ENCODE data around the gene RNF44. TPM values are rescaled to one million over a fixed set of nuclear protein-coding genes. Genes with fewer than 3 reads are reported as not detected.

The RNF44 gene
- total and polyA plus RNA-seq, 4 donors = 15.3 to 40.5 (median 25.5) TPM

GRCh38 chr5:176549871-176550270 lies 12.7 kb upstream of the RNF44 start:
- ATAC-seq (ENCODE audit: insufficient read depth, low FRiP score) (no peak), DNase-seq (no peak)
- no peaks in the 10 kb centered on the region for H3K36me3 ChIP-seq (ENCODE audit: control insufficient read depth in 4 of 4, insufficient read depth in 4 of 4, low read length in 4 of 4)
- no peaks in the 10 kb centered on the region for H3K27me3 ChIP-seq (ENCODE audit: control insufficient read depth in 3 of 3, insufficient read depth in 3 of 3, low read length in 2 of 3)
- H3K4me1 ChIP-seq (ENCODE audit: control insufficient read depth in 5 of 5, insufficient read depth in 5 of 5, low read length in 5 of 5) = peaks cover 0 to 3% (median 0%) of the 10 kb centered on the region in 5 donors
- no peaks in the 10 kb centered on the region for H3K9me3 ChIP-seq (ENCODE audit: control insufficient read depth in 4 of 4, insufficient read depth in 3 of 4, low read length in 3 of 4)
- no peak for TF ChIP-seq CTCF (IDR thresholded peaks at IDR 0.05; ENCODE audit: control extremely low read depth, extremely low read depth)
- no peak overlapping the region for H3K27ac ChIP-seq (ENCODE audit: low read depth in 1 of 2, low read length in 1 of 2)
- 83 to 88% methylated on average over 7 of the region's 7 CpGs for WGBS, 2 donors
- no peak overlapping the region for H3K9ac ChIP-seq (ENCODE audit: insufficient read depth in 1 of 2, low read length in 2 of 2)
- H3K4me3 ChIP-seq = no peak overlapping the region

- WGBS, 2 donors = 70 to 72% methylated on average over 18 of the region's 18 CpGs
- Histone ChIP-seq H3K9ac (ENCODE audit: insufficient read depth in 1 of 2, low read length in 2 of 2) (no peak within 1 kb of the TSS), H3K9me3 (ENCODE audit: control insufficient read depth in 4 of 4, insufficient read depth in 3 of 4, low read length in 3 of 4) (no peaks in the 10 kb centered on the region), H3K4me3 (no peak within 1 kb of the TSS), H3K4me1 (ENCODE audit: control insufficient read depth in 5 of 5, insufficient read depth in 5 of 5, low read length in 5 of 5) (peaks cover 0 to 2% (median 0%) of the 10 kb centered on the region in 5 donors), H3K36me3 (ENCODE audit: control insufficient read depth in 4 of 4, insufficient read depth in 4 of 4, low read length in 4 of 4) (no peaks in the 10 kb centered on the region), H3K27me3 (ENCODE audit: control insufficient read depth in 3 of 3, insufficient read depth in 3 of 3, low read length in 2 of 3) (no peaks in the 10 kb centered on the region), H3K27ac (ENCODE audit: low read depth in 1 of 2, low read length in 1 of 2) (no peak within 1 kb of the TSS)
- DNase-seq (no peak), ATAC-seq (ENCODE audit: insufficient read depth, low FRiP score) (no peak)
- TF ChIP-seq CTCF (IDR thresholded peaks at IDR 0.05; ENCODE audit: control extremely low read depth, extremely low read depth) = no peak
These were observed 11.8 kb upstream of the RNF44 start, which contains the start of gene CDHR2 for GRCh38 chr5:176548967-176549444. Gene CDHR2, plus strand, starts transcription at chr5:176549342. Its CDS starts 16,011 bp downstream, at chr5:176565353.

GRCh38 chr5:176547802-176548201 lies 10.6 kb upstream of the RNF44 start:
- TF ChIP-seq CTCF (IDR thresholded peaks at IDR 0.05; ENCODE audit: control extremely low read depth, extremely low read depth) = no peak
- no peak overlapping the region for H3K27ac ChIP-seq (ENCODE audit: low read depth in 1 of 2, low read length in 1 of 2)
- H3K9me3 ChIP-seq (ENCODE audit: control insufficient read depth in 4 of 4, insufficient read depth in 3 of 4, low read length in 3 of 4) = no peaks in the 10 kb centered on the region
- H3K36me3 ChIP-seq (ENCODE audit: control insufficient read depth in 4 of 4, insufficient read depth in 4 of 4, low read length in 4 of 4) = no peaks in the 10 kb centered on the region
- ATAC-seq (ENCODE audit: insufficient read depth, low FRiP score) (no peak), DNase-seq (no peak)
- H3K4me3 ChIP-seq = no peak overlapping the region
- H3K27me3 ChIP-seq (ENCODE audit: control insufficient read depth in 3 of 3, insufficient read depth in 3 of 3, low read length in 2 of 3) = no peaks in the 10 kb centered on the region
- H3K9ac ChIP-seq (ENCODE audit: insufficient read depth in 1 of 2, low read length in 2 of 2) = no peak overlapping the region
- WGBS, 2 donors = 64 to 73% methylated on average over 8 of the region's 8 CpGs
- H3K4me1 ChIP-seq (ENCODE audit: control insufficient read depth in 5 of 5, insufficient read depth in 5 of 5, low read length in 5 of 5) = peaks cover 0 to 9% (median 0%) of the 10 kb centered on the region in 5 donors

Data from lung (tissue), 12 donors.